GM19468 (cell line): ENCODE data around the gene CCDC88A.
"Not testable (repeated sequence)": the region's sequence is repeated elsewhere in the genome, so short reads cannot be mapped to it uniquely, and the experiment has no call there.

Experiments
- ATAC-seq: cut with Tn5 transposase; IDR thresholded peaks from one replicate; pipeline ENCODE4 v1.9.1; 2021; ENCODE audit warnings: mild to moderate bottlenecking, moderate library complexity, moderate number of reproducible peaks; ENCODE audit not compliant: unreplicated experiment; ENCODE audit errors: extremely low read depth

The CCDC88A gene

GRCh38 chr2:55391615-55392242 is 27.9 kb downstream of the CCDC88A start:
- ATAC-seq = no peak

GRCh38 chr2:55391155-55391554 is 28.5 kb downstream of the CCDC88A start:
- no peak for ATAC-seq

GRCh38 chr2:55385516-55385915 is 34.1 kb downstream of the CCDC88A start:
- ATAC-seq = not testable (repeated sequence)

GRCh38 chr2:55384786-55385185 is 34.9 kb downstream of the CCDC88A start:
- ATAC-seq = no peak

GRCh38 chr2:55371376-55371775 is 48.3 kb downstream of the CCDC88A start:
- no peak for ATAC-seq

GRCh38 chr2:55370208-55370607 is 49.4 kb downstream of the CCDC88A start:
- no peak for ATAC-seq

GRCh38 chr2:55365303-55365702 is 54.4 kb downstream of the CCDC88A start:
- no peak for ATAC-seq

GRCh38 chr2:55364189-55365055 is 55.2 kb downstream of the CCDC88A start:
- no peak for ATAC-seq

- ATAC-seq = no peak
Measured at GRCh38 chr2:55363636-55364035, 56.0 kb downstream of the CCDC88A start.

GRCh38 chr2:55361465-55362189 is 58.0 kb downstream of the CCDC88A start:
- ATAC-seq = no peak

GRCh38 chr2:55358451-55358850 is 61.2 kb downstream of the CCDC88A start:
- ATAC-seq = no peak

GRCh38 chr2:55357927-55358326 is 61.7 kb downstream of the CCDC88A start:
- ATAC-seq = no peak

- no peak for ATAC-seq
Measured at GRCh38 chr2:55357164-55357563, 62.5 kb downstream of the CCDC88A start.

- ATAC-seq = not testable (repeated sequence)
Measured at GRCh38 chr2:55356136-55356535, 63.5 kb downstream of the CCDC88A start.

- no peak for ATAC-seq
Measured at GRCh38 chr2:55355451-55355850, 64.2 kb downstream of the CCDC88A start.

GRCh38 chr2:55351672-55352071 is 68.0 kb downstream of the CCDC88A start:
- no peak for ATAC-seq

GRCh38 chr2:55345064-55345463 is 74.6 kb downstream of the CCDC88A start:
- ATAC-seq = no peak

- no peak for ATAC-seq
Measured at GRCh38 chr2:55338268-55338667, 81.4 kb downstream of the CCDC88A start.

- no peak for ATAC-seq
Measured at GRCh38 chr2:55334728-55335127, 84.9 kb downstream of the CCDC88A start.

- no peak for ATAC-seq
Measured at GRCh38 chr2:55330541-55331297, 88.9 kb downstream of the CCDC88A start.
